Activated T-helper 17 cell treated with anti-CD3 and anti-CD28 coated beads, Interleukin-2, amount 50 U/mL, for 72 hours (primary cell): ENCODE results near the gene SHANK3. TPM values are rescaled to one million over a fixed set of nuclear protein-coding genes. Genes with fewer than 3 reads are reported as not detected.

Source experiments
- ATAC-seq: fragments of 150-1000 bp; cut with Tn5 transposase; replicated peaks from 2 replicates; pipeline ENCODE4 v1.10.0; 2021; ENCODE audit warnings: mild to moderate bottlenecking, moderate library complexity
- H3K27ac Mint-ChIP-seq: one replicate; pipeline ENCODE4 v1.8.0; 2022; ENCODE audit warnings: mixed read lengths
- H3K27me3 Mint-ChIP-seq: one replicate; pipeline ENCODE4 v1.8.0; 2022; ENCODE audit warnings: mixed read lengths
- H3K36me3 Mint-ChIP-seq: one replicate; pipeline ENCODE4 v1.8.0; 2022; ENCODE audit warnings: low read depth, mild to moderate bottlenecking, mixed read lengths
- H3K4me1 Mint-ChIP-seq: one replicate; pipeline ENCODE4 v1.8.0; 2022; ENCODE audit warnings: mixed read lengths
- H3K4me3 Mint-ChIP-seq: one replicate; pipeline ENCODE4 v1.8.0; 2022; ENCODE audit warnings: mild to moderate bottlenecking, mixed read lengths
- H3K9me3 Mint-ChIP-seq: one replicate; pipeline ENCODE4 v1.8.0; 2022; ENCODE audit warnings: mixed read lengths
- total RNA-seq, 2 donors: library from RNA; stranded (reverse); gene quantifications; one replicate each; pipeline ENCODE4 v1.2.3, GENCODE V29; 2022

SHANK3 gene
- total RNA-seq, 2 donors from 2014 or later, result 0.19 TPM; not detected in 1

- H3K9me3 Mint-ChIP-seq, result no peaks in the 10 kb centered on the region
- H3K4me1 Mint-ChIP-seq, result peaks cover 13% of the 10 kb centered on the region
- H3K4me3 Mint-ChIP-seq, result no peak overlapping the region
These were observed 32.0 kb downstream of the SHANK3 start for GRCh38 chr22:50704510-50705218.

DNA sequence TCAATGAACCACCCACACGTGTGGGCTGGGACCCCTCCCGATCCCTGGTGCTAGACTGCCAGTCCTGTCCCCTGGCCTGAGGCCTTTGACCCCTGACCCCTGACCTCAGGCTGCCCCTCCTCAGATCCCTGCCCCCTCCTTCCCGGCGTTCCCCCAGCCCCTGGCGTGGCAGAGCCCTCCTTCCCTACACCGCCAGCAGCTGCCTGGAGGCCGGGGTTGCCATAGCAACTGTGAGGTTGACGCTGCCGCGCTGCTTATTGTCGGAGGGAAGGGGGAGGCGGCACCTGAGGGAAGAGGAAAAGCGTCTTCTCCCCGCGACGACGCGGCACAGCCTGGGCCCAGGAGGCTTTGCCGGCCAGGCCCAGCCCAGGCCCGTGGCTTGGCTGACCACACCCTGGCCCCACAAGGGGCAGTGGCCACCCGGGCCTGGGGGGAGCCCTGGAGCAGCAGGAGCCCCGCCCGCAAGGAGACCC is 32.6 kb downstream of the SHANK3 start:
- Mint-ChIP-seq H3K4me3 (no peak overlapping the region), H3K27ac (no peak overlapping the region), H3K36me3 (no peaks in the 10 kb centered on the region), H3K27me3 (peaks cover 7% of the 10 kb centered on the region), H3K4me1 (peaks cover 13% of the 10 kb centered on the region), H3K9me3 (no peaks in the 10 kb centered on the region)
- ATAC-seq, result no peak

More at GRCh38 chr22:50704510-50705218, 32.0 kb downstream of the SHANK3 start:
- H3K36me3 Mint-ChIP-seq, result no peaks in the 10 kb centered on the region
- peaks cover 7% of the 10 kb centered on the region for H3K27me3 Mint-ChIP-seq
- ATAC-seq, result no peak
- no peak overlapping the region for H3K27ac Mint-ChIP-seq

GRCh38 chr22:50705851-50706351 is 33.3 kb downstream of the SHANK3 start:
- H3K4me1 Mint-ChIP-seq, result peaks cover 17% of the 10 kb centered on the region
- no peak overlapping the region for H3K27ac Mint-ChIP-seq
- H3K9me3 Mint-ChIP-seq, result no peaks in the 10 kb centered on the region
- peaks cover 10% of the 10 kb centered on the region for H3K27me3 Mint-ChIP-seq
- no peak overlapping the region for H3K4me3 Mint-ChIP-seq
- no peaks in the 10 kb centered on the region for H3K36me3 Mint-ChIP-seq
- ATAC-seq, result no peak

DNA sequence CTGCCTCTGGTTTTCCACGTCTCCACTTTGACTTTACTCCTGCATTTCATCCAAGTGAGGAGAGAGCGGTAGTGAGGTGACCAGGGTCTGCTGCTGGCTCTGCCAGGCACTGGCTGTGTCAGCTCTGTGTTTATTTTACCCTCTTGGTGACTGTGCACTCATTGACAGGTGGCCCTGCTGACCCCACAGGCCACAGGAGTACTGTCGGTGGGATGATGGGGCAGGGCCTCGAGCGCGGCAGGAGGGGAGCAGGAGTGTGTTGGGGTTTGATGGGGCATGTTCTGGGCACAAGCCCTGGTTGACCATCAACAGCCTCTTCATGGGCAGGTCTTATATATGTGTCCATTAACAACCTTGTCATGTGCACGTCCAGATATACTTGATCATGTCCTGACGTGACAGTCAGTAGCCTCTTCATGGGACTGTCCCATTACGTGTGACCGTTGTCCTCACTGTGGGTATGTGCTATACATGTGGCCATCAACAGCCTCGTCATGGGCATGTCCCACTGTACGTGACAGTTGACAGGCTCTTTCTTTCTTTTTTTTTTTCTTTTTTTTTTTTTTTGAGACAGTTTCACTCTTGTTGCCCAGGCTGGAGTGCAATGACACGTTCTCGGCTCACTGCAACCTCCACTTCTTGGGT is 34.0 kb downstream of the SHANK3 start:
- H3K27ac Mint-ChIP-seq, result no peak overlapping the region
- no peaks in the 10 kb centered on the region for H3K9me3 Mint-ChIP-seq
- no peak overlapping the region for H3K4me3 Mint-ChIP-seq
- peaks cover 11% of the 10 kb centered on the region for H3K27me3 Mint-ChIP-seq
- no peak for ATAC-seq
- H3K4me1 Mint-ChIP-seq, result peaks cover 18% of the 10 kb centered on the region
- no peaks in the 10 kb centered on the region for H3K36me3 Mint-ChIP-seq

DNA sequence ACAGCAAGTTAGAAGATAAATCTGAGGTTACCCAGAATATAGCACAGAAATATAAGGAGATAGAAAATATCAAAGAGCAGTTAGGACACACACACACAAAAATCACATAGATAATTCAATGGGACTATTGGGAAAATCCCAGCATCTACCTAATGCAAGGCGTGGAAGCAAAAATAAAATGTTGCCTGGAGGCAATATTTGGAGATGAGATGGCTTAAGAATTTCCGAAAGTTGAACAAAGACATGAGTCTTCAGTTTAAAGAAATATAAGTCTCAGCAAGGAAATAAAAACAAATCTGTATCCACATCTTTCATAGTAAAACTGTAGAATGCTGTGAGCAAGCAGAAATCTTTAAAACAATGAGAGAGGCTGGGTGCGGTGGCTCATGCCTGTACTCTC is 35.9 kb downstream of the SHANK3 start:
- H3K36me3 Mint-ChIP-seq, result no peaks in the 10 kb centered on the region
- no peak overlapping the region for H3K27ac Mint-ChIP-seq
- no peaks in the 10 kb centered on the region for H3K9me3 Mint-ChIP-seq
- ATAC-seq, result no peak
- H3K4me3 Mint-ChIP-seq, result no peak overlapping the region
- peaks cover 11% of the 10 kb centered on the region for H3K27me3 Mint-ChIP-seq
- peaks cover 6% of the 10 kb centered on the region for H3K4me1 Mint-ChIP-seq

- Mint-ChIP-seq H3K27me3 (peaks cover 11% of the 10 kb centered on the region), H3K9me3 (no peaks in the 10 kb centered on the region), H3K36me3 (no peaks in the 10 kb centered on the region), H3K27ac (no peak overlapping the region), H3K4me3 (no peak overlapping the region), H3K4me1 (peaks cover 6% of the 10 kb centered on the region)
- no peak for ATAC-seq
These were observed 36.4 kb downstream of the SHANK3 start for GRCh38 chr22:50708996-50709395.

DNA sequence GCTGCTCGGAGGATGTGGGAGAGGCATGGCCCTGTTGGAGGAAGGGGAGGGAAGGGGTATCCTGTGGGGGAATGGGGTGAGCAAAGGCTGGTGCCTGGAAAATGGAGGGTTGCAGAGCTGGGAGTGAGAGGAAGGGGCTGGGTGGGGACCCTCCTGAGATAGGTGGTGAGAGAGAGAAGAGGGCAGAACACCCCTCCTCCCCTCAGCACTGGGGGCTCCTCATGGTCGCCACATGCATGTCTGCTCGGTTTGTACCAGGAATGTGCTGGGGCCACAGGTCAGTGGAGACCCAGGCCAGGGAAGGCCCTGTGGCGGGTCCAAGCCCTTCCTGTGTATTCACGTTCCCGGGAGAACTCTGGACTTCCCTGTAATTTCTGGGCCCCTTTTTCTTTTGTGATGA is 37.6 kb downstream of the SHANK3 start:
- Mint-ChIP-seq H3K4me3 (no peak overlapping the region), H3K27ac (no peak overlapping the region), H3K27me3 (peaks cover 11% of the 10 kb centered on the region), H3K4me1 (peaks cover 6% of the 10 kb centered on the region), H3K9me3 (no peaks in the 10 kb centered on the region), H3K36me3 (no peaks in the 10 kb centered on the region)
- no peak for ATAC-seq

- no peak for ATAC-seq
- Mint-ChIP-seq H3K4me1 (peaks cover 6% of the 10 kb centered on the region), H3K27me3 (peaks cover 11% of the 10 kb centered on the region), H3K27ac (no peak overlapping the region), H3K9me3 (no peaks in the 10 kb centered on the region), H3K36me3 (no peaks in the 10 kb centered on the region), H3K4me3 (no peak overlapping the region)
These were observed 38.3 kb downstream of the SHANK3 start for GRCh38 chr22:50710886-50711285.

DNA sequence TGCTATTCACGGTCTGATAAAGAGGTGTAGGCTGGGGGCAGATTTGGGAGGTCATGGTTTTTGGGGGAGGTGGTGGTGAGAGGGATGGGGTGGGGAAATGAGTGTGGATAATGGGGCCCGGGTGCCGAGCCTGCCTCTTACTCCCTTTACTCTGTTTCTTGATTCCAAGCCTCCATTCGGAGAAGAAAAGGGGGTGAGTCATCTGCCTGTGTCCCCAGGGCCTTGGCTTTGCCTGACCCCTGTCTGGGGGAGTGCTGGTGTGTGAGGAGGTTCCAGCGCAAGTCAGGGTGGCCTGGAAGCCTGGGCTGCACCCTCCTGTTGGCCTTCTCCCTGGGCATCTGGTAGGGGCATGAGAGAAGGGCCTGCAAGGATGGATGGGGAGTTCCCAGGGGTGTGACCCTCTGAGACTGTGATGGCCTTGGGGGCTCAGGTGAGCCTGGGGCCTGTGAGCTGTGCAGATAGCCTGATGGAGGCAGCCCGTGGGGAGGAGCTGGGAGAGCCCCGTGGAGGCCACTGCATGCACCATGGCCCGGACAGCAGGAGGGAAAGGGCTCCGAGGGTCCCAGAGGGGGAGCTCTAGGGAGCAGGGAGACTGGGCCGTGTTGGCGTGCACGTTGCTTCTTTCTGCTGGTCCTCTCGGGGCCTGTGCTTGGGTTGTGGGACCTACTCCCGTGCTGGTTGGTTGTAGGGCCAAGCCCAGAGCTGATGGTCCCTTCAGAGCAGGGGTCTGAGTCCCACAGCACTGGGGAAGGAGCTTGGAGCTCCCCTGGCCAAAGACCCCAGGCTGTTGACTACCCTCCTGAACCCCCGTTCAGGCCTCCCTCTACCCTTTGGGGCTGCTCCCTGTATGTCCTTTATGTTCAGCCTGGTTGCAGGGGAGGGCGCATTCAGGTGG is 39.1 kb downstream of the SHANK3 start:
- peaks cover 14% of the 10 kb centered on the region for H3K27me3 Mint-ChIP-seq
- H3K27ac Mint-ChIP-seq, result no peak overlapping the region
- H3K4me3 Mint-ChIP-seq, result no peak overlapping the region
- ATAC-seq, result no peak
- H3K9me3 Mint-ChIP-seq, result no peaks in the 10 kb centered on the region
- peaks cover 6% of the 10 kb centered on the region for H3K4me1 Mint-ChIP-seq
- no peaks in the 10 kb centered on the region for H3K36me3 Mint-ChIP-seq

- Mint-ChIP-seq H3K4me3 (no peak overlapping the region), H3K27ac (no peak overlapping the region), H3K9me3 (no peaks in the 10 kb centered on the region), H3K36me3 (no peaks in the 10 kb centered on the region), H3K27me3 (peaks cover 16% of the 10 kb centered on the region), H3K4me1 (peaks cover 6% of the 10 kb centered on the region)
- ATAC-seq, result no peak
These were observed 39.9 kb downstream of the SHANK3 start for GRCh38 chr22:50712341-50713007.

DNA sequence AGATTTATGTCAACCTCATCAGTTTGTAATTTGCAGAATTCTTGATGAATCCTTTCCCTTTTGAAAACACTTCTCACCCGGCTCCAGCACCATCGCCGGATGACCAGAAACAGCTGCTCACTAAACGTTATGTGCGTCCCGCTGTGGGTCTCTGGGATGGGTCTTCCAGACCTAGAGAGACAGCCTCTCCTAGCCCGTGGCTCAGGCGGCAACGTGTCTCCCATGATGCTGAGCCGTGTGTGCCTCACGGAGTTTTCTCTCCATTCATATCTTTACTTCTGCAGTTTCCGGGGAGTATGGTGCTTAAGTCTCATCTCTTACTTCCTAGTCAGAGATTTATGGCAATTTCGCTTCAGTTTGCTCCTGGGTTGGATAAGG is 40.4 kb downstream of the SHANK3 start:
- H3K4me1 Mint-ChIP-seq, result peaks cover 6% of the 10 kb centered on the region
- H3K27me3 Mint-ChIP-seq, result peaks cover 16% of the 10 kb centered on the region
- H3K4me3 Mint-ChIP-seq, result no peak overlapping the region
- no peak overlapping the region for H3K27ac Mint-ChIP-seq
- no peaks in the 10 kb centered on the region for H3K9me3 Mint-ChIP-seq
- no peak for ATAC-seq
- no peaks in the 10 kb centered on the region for H3K36me3 Mint-ChIP-seq

DNA sequence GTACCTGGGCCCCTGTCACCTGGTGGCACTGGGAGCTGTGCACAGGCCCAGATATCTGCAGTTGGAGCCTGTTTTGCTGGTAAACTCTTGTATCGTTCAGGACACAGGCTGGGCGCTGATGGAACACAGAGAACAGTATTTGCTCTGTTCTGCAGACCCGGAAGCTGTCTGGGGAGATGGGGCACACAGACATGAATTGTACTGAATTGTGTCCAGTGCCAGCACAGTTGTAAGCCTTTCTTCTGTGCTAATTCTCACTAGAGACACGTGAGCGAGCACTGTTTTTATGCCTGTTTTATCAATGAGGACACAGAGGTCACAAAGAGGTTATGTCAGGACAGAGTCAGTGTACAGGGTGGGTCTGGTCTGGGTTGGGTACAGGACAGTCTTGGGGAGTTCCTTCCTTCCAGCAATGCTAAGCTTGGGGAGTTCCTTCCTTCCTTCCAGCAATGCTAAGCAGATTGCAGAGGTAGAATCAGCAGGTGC is 41.0 kb downstream of the SHANK3 start:
- Mint-ChIP-seq H3K27ac (no peak overlapping the region), H3K27me3 (peaks cover 12% of the 10 kb centered on the region), H3K9me3 (no peaks in the 10 kb centered on the region), H3K4me1 (peaks cover 6% of the 10 kb centered on the region), H3K36me3 (no peaks in the 10 kb centered on the region), H3K4me3 (no peak overlapping the region)
- no peak for ATAC-seq

DNA sequence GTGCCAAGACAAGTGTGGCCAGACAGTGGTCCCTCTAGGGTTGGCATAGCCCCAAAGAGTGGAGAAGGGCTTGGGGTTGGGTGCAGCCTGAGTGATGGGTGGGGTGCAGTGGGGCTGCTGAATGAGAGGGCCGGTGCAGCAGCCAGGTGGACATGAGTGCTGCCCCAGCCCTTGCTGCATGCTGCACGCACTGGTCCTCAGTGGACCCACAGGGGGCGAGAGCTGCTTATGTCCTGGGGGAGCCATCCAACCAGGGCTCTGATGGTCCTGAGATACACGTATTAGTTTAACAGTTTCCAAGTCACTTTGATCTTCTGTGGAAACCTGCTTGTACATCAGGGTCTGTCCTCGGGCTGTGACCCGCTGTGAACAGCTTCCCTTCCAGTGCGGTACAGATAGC is 41.5 kb downstream of the SHANK3 start:
- ATAC-seq, result no peak
- H3K4me3 Mint-ChIP-seq, result no peak overlapping the region
- no peaks in the 10 kb centered on the region for H3K9me3 Mint-ChIP-seq
- no peak overlapping the region for H3K27ac Mint-ChIP-seq
- peaks cover 12% of the 10 kb centered on the region for H3K27me3 Mint-ChIP-seq
- H3K4me1 Mint-ChIP-seq, result peaks cover 6% of the 10 kb centered on the region
- no peaks in the 10 kb centered on the region for H3K36me3 Mint-ChIP-seq

- H3K36me3 Mint-ChIP-seq, result no peaks in the 10 kb centered on the region
- H3K4me3 Mint-ChIP-seq, result no peak overlapping the region
- H3K27ac Mint-ChIP-seq, result no peak overlapping the region
- ATAC-seq, result no peak
- H3K9me3 Mint-ChIP-seq, result no peaks in the 10 kb centered on the region
- peaks cover 6% of the 10 kb centered on the region for H3K4me1 Mint-ChIP-seq
- peaks cover 12% of the 10 kb centered on the region for H3K27me3 Mint-ChIP-seq
These were observed 42.1 kb downstream of the SHANK3 start for GRCh38 chr22:50714631-50715179.
